ENCODE measurements around the gene ADD1. TPM values are rescaled to one million over a fixed set of nuclear protein-coding genes. Genes with fewer than 3 reads are reported as not detected.
A peak's percentile ranks its signal among the peaks of the same experiment; 100 is the strongest.
"Not testable (repeated sequence)": the region's sequence is repeated elsewhere in the genome, so short reads cannot be mapped to it uniquely, and the experiment has no call there.

ADD1 gene
- total RNA-seq, 4 donors from 2014 or later = 290 to 470 (median 372) TPM

DNA sequence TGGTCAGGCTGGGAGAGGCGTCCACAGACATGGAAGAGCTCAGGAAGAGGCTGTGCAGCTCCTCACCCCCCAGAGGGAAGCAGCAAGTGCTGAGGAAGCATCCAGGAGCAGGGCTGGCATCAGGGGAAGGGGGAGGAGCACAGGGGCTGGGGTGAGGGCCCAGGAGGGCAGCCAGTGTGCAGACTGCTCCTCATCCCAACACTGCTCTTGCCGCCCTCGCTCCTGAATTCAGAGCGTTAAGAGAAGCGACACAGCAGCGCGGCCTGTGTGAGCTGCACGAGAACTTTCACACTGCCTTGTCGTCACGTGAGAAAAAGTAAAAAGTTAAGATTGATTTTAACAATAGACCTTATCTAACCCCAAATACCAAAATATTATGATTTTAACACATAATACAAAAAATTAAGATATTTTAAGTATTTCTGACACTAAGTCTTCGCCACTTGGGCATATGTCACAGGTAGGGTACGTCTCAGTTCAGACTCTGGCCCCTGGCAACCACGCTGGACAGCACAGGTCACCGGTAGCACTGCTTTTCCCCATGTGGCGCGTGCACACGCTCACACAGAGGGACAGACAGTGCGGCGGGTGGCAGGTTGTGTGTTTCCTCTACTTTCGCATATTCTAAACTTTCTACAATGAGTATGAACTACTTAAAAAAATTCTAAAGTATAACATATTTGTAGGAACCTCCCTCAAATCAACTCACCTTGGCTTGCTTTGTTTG lies 99.9 kb downstream of the ADD1 start:
- DNase-seq = peak in 1 of 3 donors; percentile 42
- H3K9me3 ChIP-seq = no peaks in the 10 kb centered on the region
- H3K27me3 ChIP-seq = no peaks in the 10 kb centered on the region
- peaks cover 0 to 97% (median 0%) of the 10 kb centered on the region in 3 donors for H3K36me3 ChIP-seq
- H3K4me3 ChIP-seq = no peak overlapping the region
- peak overlapping the region in 1 of 4 donors; percentile 48 for H3K27ac ChIP-seq
- no peak for TF ChIP-seq POLR2A (IDR thresholded peaks at IDR 0.05)
- TF ChIP-seq, protein P1, sequence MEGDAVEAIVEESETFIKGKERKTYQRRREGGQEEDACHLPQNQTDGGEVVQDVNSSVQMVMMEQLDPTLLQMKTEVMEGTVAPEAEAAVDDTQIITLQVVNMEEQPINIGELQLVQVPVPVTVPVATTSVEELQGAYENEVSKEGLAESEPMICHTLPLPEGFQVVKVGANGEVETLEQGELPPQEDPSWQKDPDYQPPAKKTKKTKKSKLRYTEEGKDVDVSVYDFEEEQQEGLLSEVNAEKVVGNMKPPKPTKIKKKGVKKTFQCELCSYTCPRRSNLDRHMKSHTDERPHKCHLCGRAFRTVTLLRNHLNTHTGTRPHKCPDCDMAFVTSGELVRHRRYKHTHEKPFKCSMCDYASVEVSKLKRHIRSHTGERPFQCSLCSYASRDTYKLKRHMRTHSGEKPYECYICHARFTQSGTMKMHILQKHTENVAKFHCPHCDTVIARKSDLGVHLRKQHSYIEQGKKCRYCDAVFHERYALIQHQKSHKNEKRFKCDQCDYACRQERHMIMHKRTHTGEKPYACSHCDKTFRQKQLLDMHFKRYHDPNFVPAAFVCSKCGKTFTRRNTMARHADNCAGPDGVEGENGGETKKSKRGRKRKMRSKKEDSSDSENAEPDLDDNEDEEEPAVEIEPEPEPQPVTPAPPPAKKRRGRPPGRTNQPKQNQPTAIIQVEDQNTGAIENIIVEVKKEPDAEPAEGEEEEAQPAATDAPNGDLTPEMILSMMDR (IDR thresholded peaks at IDR 0.05) = no peak
- H3K4me1 ChIP-seq = peaks cover 0 to 13% (median 0%) of the 10 kb centered on the region in 4 donors

DNA sequence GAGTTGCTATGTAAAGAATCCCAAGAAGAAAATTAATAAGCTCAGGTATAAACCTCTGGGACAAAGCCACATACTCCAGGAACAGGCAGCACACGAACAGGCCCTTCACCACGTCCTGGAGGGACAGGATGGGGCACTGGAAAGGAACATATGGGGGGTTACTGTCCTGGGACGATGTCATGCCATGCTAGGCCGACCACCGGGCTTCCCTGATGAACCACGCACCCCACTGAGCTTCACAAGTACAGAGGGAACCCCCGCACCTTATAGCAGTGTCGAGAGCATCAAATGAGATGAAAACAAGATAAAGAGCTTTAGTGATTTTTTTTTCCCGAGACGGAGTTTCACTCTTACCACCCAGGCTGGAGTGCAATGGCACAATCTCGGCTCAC lies 100.4 kb downstream of the ADD1 start:
- Histone ChIP-seq H3K9me3 (no peaks in the 10 kb centered on the region), H3K27ac (no peak overlapping the region), H3K4me3 (no peak overlapping the region), H3K36me3 (peaks cover 0 to 96% (median 0%) of the 10 kb centered on the region in 3 donors), H3K27me3 (no peaks in the 10 kb centered on the region), H3K4me1 (peaks cover 0 to 13% (median 0%) of the 10 kb centered on the region in 4 donors)
- TF ChIP-seq POLR2A (IDR thresholded peaks at IDR 0.05) = no peak
- TF ChIP-seq, protein P1 (IDR thresholded peaks at IDR 0.05) = no peak
- peak in 1 of 3 donors; percentile 43 for DNase-seq

DNA sequence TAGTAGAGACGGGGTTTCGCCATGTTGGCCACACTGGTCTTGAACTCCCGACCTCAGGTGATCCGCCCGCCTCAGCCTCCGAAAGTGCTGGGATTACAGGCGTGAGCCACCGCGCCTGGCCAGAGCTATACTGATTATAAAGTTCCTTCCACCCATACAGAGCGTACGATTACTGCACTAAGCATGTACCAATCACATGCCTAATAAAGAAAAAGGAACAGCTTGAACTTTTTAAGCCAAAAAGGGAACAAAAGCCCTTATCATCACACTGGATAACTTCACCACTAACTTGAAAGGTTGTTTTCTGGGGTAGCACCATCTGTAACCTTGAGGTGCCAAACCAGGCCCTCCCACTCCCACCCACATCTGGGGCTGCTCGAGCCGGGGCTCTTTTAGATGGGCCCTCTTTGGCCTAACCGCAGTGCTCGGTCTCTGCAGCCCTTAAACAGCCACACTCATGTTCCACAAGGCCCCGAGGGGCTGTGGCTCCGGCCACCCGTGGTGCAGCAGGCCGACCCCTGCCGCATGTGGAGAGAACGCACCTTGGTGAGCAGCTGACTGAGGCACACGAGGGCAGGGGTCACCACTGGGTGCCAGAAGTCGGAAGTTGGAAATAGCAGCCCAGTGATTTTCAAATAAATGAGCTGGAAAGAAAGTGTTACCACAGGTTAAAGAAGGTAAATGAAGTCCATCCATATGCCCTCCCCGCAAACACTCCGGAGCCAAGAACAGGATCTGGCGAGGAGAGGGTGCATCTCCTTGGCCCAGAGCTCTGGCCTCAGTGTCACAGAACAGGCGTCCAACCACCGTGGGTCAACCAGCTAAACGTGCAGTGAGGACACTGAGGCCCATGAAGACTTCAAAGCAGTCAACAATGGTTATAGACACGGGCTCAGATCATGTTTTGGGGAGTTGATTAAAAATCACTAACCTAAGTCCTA lies 101.2 kb downstream of the ADD1 start:
- peak in 2 of 3 donors; percentile 32 to 37 for DNase-seq
- Histone ChIP-seq H3K27me3 (no peaks in the 10 kb centered on the region), H3K9me3 (no peaks in the 10 kb centered on the region), H3K36me3 (peaks cover 0 to 96% (median 0%) of the 10 kb centered on the region in 3 donors), H3K27ac (peak overlapping the region in 1 of 4 donors; percentile 6), H3K4me1 (peaks cover 0 to 13% (median 0%) of the 10 kb centered on the region in 4 donors), H3K4me3 (no peak overlapping the region)
- TF ChIP-seq, protein P1 (IDR thresholded peaks at IDR 0.05) = no peak
- no peak for TF ChIP-seq POLR2A (IDR thresholded peaks at IDR 0.05)

GRCh38 chr4:2945619-2946604 lies 102.3 kb downstream of the ADD1 start:
- H3K9me3 ChIP-seq, H3K4me3 ChIP-seq, H3K27me3 ChIP-seq, H3K27ac ChIP-seq: not testable (repeated sequence)
- peak in 2 of 3 donors; percentile 27 to 29 for DNase-seq
- peaks cover 0 to 96% (median 0%) of the 10 kb centered on the region in 3 donors for H3K36me3 ChIP-seq
- peaks cover 0 to 13% (median 0%) of the 10 kb centered on the region in 4 donors for H3K4me1 ChIP-seq

GRCh38 chr4:2946812-2947600 lies 103.4 kb downstream of the ADD1 start:
- Histone ChIP-seq H3K4me1 (peaks cover 0 to 13% (median 0%) of the 10 kb centered on the region in 4 donors), H3K9me3 (no peaks in the 10 kb centered on the region), H3K36me3 (peaks cover 0 to 96% (median 0%) of the 10 kb centered on the region in 3 donors), H3K27ac (no peak overlapping the region), H3K27me3 (no peaks in the 10 kb centered on the region), H3K4me3 (no peak overlapping the region)
- peak in 2 of 3 donors; percentile 44 to 48 for DNase-seq
- TF ChIP-seq, protein P1 (IDR thresholded peaks at IDR 0.05) = no peak
- no peak for TF ChIP-seq POLR2A (IDR thresholded peaks at IDR 0.05)
